Measurements from ENCODE around the gene CAPN8.

- TF ChIP-seq CTCF (IDR thresholded peaks at IDR 0.05 in 2 of 3, conservative IDR thresholded peaks at IDR 0.05 in 1 of 3; ENCODE audit: borderline replicate concordance in 1 of 3, insufficient read depth in 1 of 3, low read depth in 2 of 3, low read length in 2 of 3) (no peak), REST (IDR thresholded peaks at IDR 0.05; ENCODE audit: low read depth) (no peak), CEBPB (IDR thresholded peaks at IDR 0.05; ENCODE audit: low read depth) (no peak), ATF3 (IDR thresholded peaks at IDR 0.05) (no peak), MAX (IDR thresholded peaks at IDR 0.05) (no peak), ZBTB33 (IDR thresholded peaks at IDR 0.05; ENCODE audit: extremely low read depth, insufficient replicate concordance, low read length) (no peak), EZH2phosphoT487 (IDR thresholded peaks at IDR 0.05; ENCODE audit: borderline replicate concordance) (no peak), POLR2A (IDR thresholded peaks at IDR 0.05; ENCODE audit: borderline replicate concordance, extremely low read depth, insufficient read depth, insufficient read length) (no peak), POLR2AphosphoS5 (IDR thresholded peaks at IDR 0.05; ENCODE audit: low read depth, low read length) (no peak), RAD21 (IDR thresholded peaks at IDR 0.05; ENCODE audit: low read depth) (no peak), ZFX (IDR thresholded peaks at IDR 0.05) (no peak), EGR1 (IDR thresholded peaks at IDR 0.05; ENCODE audit: low read depth) (no peak)
These were observed 139.5 kb downstream of the CAPN8 start for GRCh38 chr1:223525957-223526356.
